IgD-negative memory B cell (primary cell): ENCODE measurements around the gene PCK1. TPM values are rescaled to one million over a fixed set of nuclear protein-coding genes. Genes with fewer than 3 reads are reported as not detected.

Experiments
- H3K27ac Mint-ChIP-seq, 3 donors: one replicate each; pipeline ENCODE4 v1.8.0; 2020 to 2022; ENCODE audit warnings: mild to moderate bottlenecking in 3 of 3, mixed read lengths in 3 of 3, moderate library complexity in 1 of 3
- H3K27me3 Mint-ChIP-seq: one replicate; pipeline ENCODE4 v1.8.0; 2021; ENCODE audit warnings: mixed read lengths
- H3K36me3 Mint-ChIP-seq: one replicate; pipeline ENCODE4 v1.8.0; 2020; ENCODE audit warnings: mild to moderate bottlenecking, mixed read lengths
- H3K4me1 Mint-ChIP-seq, 3 donors: one replicate each; pipeline ENCODE4 v1.8.0; 2020 to 2022; ENCODE audit warnings: mixed read lengths in 3 of 3, mild to moderate bottlenecking in 1 of 3
- H3K4me3 Mint-ChIP-seq, 4 donors: one replicate each; pipeline ENCODE4 v1.8.0; 2020 to 2022; ENCODE audit warnings: mild to moderate bottlenecking in 4 of 4, mixed read lengths in 4 of 4, moderate library complexity in 3 of 4
- H3K9me3 Mint-ChIP-seq, 3 donors: one replicate each; pipeline ENCODE4 v1.8.0; 2020 to 2021; ENCODE audit warnings: mixed read lengths in 3 of 3, mild to moderate bottlenecking in 1 of 3
- polyA plus RNA-seq: library from polyadenylated mRNA; unstranded; fragments of 300-500 nt; fragmentation: Illumina TruSeq; gene quantifications from one replicate; pipeline ENCODE4 v1.2.3, GENCODE V29; 2021

PCK1 gene
- polyA plus RNA-seq, 1 donor from 2014 or later, result not detected

DNA sequence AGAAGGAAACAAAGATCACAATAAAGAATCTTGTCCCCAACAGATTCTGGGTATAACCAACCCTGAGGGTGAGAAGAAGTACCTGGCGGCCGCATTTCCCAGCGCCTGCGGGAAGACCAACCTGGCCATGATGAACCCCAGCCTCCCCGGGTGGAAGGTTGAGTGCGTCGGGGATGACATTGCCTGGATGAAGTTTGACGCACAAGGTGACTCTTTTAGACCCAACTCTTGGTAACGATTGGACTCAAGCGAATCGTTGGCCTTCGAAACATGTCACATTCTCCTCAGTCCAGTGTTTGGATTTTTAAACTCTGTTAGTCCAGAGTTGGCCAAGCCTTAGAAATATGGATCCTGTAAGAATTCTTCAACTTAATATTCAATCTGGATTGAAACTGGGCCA is 2.6 kb downstream of the PCK1 start:
- Mint-ChIP-seq H3K36me3 (no peaks in the 10 kb centered on the region), H3K27ac (no peak overlapping the region), H3K9me3 (no peaks in the 10 kb centered on the region), H3K4me3 (no peak overlapping the region), H3K27me3 (peaks cover 11% of the 10 kb centered on the region), H3K4me1 (no peaks in the 10 kb centered on the region)

DNA sequence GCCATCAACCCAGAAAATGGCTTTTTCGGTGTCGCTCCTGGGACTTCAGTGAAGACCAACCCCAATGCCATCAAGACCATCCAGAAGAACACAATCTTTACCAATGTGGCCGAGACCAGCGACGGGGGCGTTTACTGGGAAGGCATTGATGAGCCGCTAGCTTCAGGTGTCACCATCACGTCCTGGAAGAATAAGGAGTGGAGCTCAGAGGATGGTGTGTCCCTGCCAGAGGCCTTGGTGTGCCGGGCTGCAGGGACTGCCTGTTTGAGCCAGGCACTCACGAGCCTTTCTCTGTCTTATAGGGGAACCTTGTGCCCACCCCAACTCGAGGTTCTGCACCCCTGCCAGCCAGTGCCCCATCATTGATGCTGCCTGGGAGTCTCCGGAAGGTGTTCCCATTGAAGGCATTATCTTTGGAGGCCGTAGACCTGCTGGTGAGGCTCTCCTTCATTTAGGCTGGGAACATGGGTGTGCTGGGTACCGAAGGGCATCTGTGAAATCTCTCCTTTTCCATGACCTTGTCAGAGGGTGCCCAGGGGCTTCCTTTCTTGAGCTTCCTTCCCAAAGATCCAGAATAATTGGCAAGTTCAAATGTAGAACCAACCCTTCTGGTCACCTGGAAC is 3.4 kb downstream of the PCK1 start:
- Mint-ChIP-seq H3K27ac (no peak overlapping the region), H3K36me3 (no peaks in the 10 kb centered on the region), H3K4me1 (no peaks in the 10 kb centered on the region), H3K27me3 (peaks cover 13% of the 10 kb centered on the region), H3K9me3 (no peaks in the 10 kb centered on the region), H3K4me3 (no peak overlapping the region)

GRCh38 chr20:57564951-57565642 is 4.2 kb downstream of the PCK1 start:
- Mint-ChIP-seq H3K27ac (no peak overlapping the region), H3K4me1 (no peaks in the 10 kb centered on the region), H3K36me3 (no peaks in the 10 kb centered on the region), H3K27me3 (peaks cover 15% of the 10 kb centered on the region), H3K9me3 (no peaks in the 10 kb centered on the region), H3K4me3 (no peak overlapping the region)

- H3K9me3 Mint-ChIP-seq, result no peaks in the 10 kb centered on the region
- no peak overlapping the region for H3K27ac Mint-ChIP-seq
- no peaks in the 10 kb centered on the region for H3K4me1 Mint-ChIP-seq
- H3K36me3 Mint-ChIP-seq, result no peaks in the 10 kb centered on the region
- no peak overlapping the region for H3K4me3 Mint-ChIP-seq
- H3K27me3 Mint-ChIP-seq, result peaks cover 15% of the 10 kb centered on the region
Observed at GRCh38 chr20:57566399-57566798, 5.5 kb downstream of the PCK1 start.

- H3K36me3 Mint-ChIP-seq, result no peaks in the 10 kb centered on the region
- peaks cover 15% of the 10 kb centered on the region for H3K27me3 Mint-ChIP-seq
- no peaks in the 10 kb centered on the region for H3K9me3 Mint-ChIP-seq
- no peak overlapping the region for H3K4me3 Mint-ChIP-seq
- H3K27ac Mint-ChIP-seq, result no peak overlapping the region
- no peaks in the 10 kb centered on the region for H3K4me1 Mint-ChIP-seq
Observed at GRCh38 chr20:57566803-57567459, 6.0 kb downstream of the PCK1 start.

- Mint-ChIP-seq H3K36me3 (no peaks in the 10 kb centered on the region), H3K27ac (no peak overlapping the region), H3K9me3 (no peaks in the 10 kb centered on the region), H3K4me1 (no peaks in the 10 kb centered on the region), H3K27me3 (peaks cover 18% of the 10 kb centered on the region), H3K4me3 (no peak overlapping the region)
Observed at GRCh38 chr20:57567471-57568079, 6.7 kb downstream of the PCK1 start.

DNA sequence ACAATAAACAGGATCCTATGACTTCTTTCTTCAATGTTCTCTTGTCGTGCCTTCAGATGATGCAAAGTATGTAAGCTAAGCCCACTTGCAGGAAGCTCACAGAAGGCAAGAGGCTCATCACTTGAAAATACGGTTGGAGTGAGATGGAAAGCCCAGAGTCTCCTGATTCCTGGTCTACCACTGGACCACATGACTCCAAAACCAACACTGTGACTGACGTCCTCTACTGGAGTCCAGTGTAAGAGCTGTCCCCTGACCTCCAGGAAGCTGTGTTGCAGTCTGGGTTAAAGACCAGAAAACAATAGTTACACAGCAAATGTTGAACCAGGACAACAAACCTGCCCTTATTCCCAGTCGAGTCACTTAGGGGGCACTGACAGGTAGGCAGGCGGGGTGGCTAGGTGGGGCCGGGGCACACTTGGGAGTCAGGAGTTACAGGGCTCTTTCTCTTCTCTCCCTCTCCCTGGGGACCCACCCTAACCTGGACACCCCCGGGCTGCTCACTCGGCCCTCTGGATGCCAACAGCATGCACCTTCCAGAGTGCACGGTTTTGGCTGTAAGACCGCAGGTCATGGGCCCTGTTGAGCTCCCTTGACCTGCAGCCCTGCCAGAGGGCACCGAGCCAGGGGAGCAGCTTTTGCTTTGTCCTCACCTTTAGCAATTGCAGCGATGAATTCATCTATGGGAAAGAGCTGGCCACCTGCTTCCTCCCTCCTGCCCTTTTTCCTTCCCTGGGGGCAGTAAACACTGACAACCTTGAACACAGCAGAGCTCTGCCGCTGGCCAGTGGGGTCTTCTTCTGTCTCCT is 7.4 kb downstream of the PCK1 start:
- Mint-ChIP-seq H3K9me3 (no peaks in the 10 kb centered on the region), H3K36me3 (no peaks in the 10 kb centered on the region), H3K27ac (no peak overlapping the region), H3K4me1 (no peaks in the 10 kb centered on the region), H3K4me3 (no peak overlapping the region), H3K27me3 (peaks cover 24% of the 10 kb centered on the region)

- no peaks in the 10 kb centered on the region for H3K9me3 Mint-ChIP-seq
- no peaks in the 10 kb centered on the region for H3K36me3 Mint-ChIP-seq
- H3K27ac Mint-ChIP-seq, result no peak overlapping the region
- no peaks in the 10 kb centered on the region for H3K4me1 Mint-ChIP-seq
- H3K27me3 Mint-ChIP-seq, result peaks cover 26% of the 10 kb centered on the region
- no peak overlapping the region for H3K4me3 Mint-ChIP-seq
Observed at GRCh38 chr20:57568960-57569359, 8.1 kb downstream of the PCK1 start.

DNA sequence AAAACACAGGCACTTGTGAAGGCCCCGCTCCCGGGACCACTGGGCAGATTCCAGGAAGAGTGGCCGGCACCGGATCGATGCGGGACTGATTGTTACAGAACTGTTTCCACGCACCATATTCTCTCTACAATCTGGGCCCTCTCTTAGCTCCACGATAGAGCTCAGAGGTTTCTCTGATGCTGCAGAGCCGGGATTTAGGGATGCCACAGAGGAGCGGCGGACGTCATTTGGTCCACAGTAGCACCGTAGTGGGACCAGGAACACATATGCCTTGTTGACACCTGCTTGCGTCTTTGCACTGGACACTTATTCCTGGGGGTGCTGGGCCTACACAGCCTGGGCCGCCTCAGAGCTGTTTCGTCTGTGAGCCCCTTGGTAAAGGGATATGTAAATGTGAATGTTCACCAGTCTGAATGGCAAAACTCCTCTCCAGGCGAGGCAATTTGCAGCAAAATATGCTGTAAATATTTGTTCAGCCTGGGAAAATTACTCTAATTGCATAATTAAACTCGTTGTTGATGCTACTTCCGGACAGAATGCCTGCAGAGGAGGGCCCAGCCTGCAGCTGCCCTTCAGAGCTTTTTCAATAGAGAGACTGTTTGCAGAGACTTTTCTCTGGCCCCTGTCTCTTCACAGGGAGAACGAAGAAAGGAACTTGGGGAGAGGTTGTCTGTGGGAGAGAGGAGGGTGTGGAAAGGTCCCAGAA is 9.4 kb downstream of the PCK1 start:
- Mint-ChIP-seq H3K27me3 (peaks cover 29% of the 10 kb centered on the region), H3K27ac (no peak overlapping the region), H3K9me3 (no peaks in the 10 kb centered on the region), H3K4me3 (no peak overlapping the region), H3K36me3 (no peaks in the 10 kb centered on the region), H3K4me1 (no peaks in the 10 kb centered on the region)

DNA sequence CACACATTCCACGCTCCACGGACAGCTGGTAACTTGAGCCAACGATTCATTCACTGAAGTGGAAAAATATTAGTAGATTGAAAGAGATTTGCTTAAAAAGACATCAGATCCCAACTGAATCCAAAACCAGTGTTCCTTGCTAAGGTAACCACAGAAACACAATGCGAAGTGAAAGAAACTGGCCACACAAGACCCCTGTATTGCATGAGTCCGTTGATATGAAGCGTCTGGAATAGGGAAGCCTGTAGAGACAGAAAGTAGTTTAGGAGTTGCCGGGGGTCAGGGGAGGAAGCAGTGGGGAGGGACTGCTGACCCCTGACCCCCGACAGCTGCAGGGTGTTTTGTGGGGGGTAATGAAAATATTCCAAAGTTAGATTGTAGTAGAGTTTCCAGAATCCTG is 10.0 kb downstream of the PCK1 start:
- Mint-ChIP-seq H3K9me3 (no peaks in the 10 kb centered on the region), H3K27ac (no peak overlapping the region), H3K36me3 (no peaks in the 10 kb centered on the region), H3K27me3 (peaks cover 23% of the 10 kb centered on the region), H3K4me3 (no peak overlapping the region), H3K4me1 (no peaks in the 10 kb centered on the region)

GRCh38 chr20:57571782-57572416 is 11.0 kb downstream of the PCK1 start:
- Mint-ChIP-seq H3K4me3 (no peak overlapping the region), H3K36me3 (no peaks in the 10 kb centered on the region), H3K27ac (peak overlapping the region in 1 of 3 donors; percentile 37), H3K27me3 (peaks cover 23% of the 10 kb centered on the region), H3K9me3 (no peaks in the 10 kb centered on the region), H3K4me1 (no peaks in the 10 kb centered on the region)

DNA sequence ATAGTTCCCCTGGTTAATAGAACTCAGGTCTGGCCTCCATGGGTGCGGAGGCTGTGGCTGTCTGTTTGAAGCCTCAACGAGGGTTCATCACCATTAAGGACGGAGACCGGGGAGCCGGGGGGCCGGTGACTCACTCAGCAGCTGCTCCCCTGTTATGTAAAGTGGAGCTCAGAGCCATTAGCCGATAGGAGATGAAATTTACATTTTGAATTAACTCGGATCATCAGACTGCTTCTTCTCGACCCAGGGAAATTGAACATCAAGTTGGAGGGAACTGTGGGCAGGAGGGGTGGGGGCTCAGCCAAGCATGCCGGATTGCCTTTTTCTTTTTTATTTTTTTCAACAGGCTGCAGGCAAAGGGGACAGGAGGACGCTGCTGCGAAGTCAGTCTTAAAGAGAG is 12.3 kb downstream of the PCK1 start:
- no peaks in the 10 kb centered on the region for H3K4me1 Mint-ChIP-seq
- no peaks in the 10 kb centered on the region for H3K36me3 Mint-ChIP-seq
- H3K27me3 Mint-ChIP-seq, result peaks cover 24% of the 10 kb centered on the region
- peak overlapping the region in 1 of 3 donors; percentile 41 for H3K27ac Mint-ChIP-seq
- H3K4me3 Mint-ChIP-seq, result peak overlapping the region in 1 of 4 donors; percentile 49
- no peaks in the 10 kb centered on the region for H3K9me3 Mint-ChIP-seq

DNA sequence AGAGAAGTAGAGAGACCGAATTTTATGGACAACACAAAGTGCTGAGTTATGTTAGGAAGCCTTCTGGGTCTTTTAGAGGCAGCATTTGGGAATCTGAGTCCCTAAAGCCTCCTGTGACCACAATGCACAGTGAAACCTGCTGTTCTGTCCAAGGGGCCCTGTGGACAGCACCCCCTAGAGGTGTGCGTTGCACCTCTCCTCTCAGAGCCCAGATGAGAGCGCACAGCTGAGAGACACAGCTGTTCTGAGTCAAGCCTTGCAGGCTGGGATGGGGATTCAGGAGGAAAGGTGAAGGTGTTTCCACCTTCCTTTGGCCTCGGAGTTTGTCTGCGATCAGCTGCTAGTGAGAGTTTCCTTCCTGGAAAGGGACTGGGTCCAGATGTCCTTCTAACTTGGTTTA is 13.0 kb downstream of the PCK1 start:
- Mint-ChIP-seq H3K9me3 (no peaks in the 10 kb centered on the region), H3K27me3 (peaks cover 29% of the 10 kb centered on the region), H3K4me3 (no peak overlapping the region), H3K4me1 (no peaks in the 10 kb centered on the region), H3K36me3 (no peaks in the 10 kb centered on the region), H3K27ac (no peak overlapping the region)

- H3K36me3 Mint-ChIP-seq, result no peaks in the 10 kb centered on the region
- H3K4me1 Mint-ChIP-seq, result no peaks in the 10 kb centered on the region
- no peaks in the 10 kb centered on the region for H3K9me3 Mint-ChIP-seq
Observed at GRCh38 chr20:57574954-57575353, 14.0 kb downstream of the PCK1 start.

More at GRCh38 chr20:57574954-57575353, 14.0 kb downstream of the PCK1 start:
- no peak overlapping the region for H3K27ac Mint-ChIP-seq
- no peak overlapping the region for H3K4me3 Mint-ChIP-seq
- peaks cover 30% of the 10 kb centered on the region for H3K27me3 Mint-ChIP-seq
